GM12873 (cell line): ENCODE measurements around the gene KCNQ1.

Experiments used
- CTCF ChIP-seq: IDR thresholded peaks from 2 replicates; pipeline ENCODE4 v1.5.1; 2012; ENCODE audit warnings: low read depth, mild to moderate bottlenecking, moderate library complexity, low read length, control low read depth; ENCODE audit not compliant: insufficient read depth; ENCODE audit errors: missing control alignments

Gene KCNQ1

GRCh38 chr11:2550606-2550970 is 105.8 kb downstream of the KCNQ1 start:
- TF ChIP-seq CTCF: no peak

- TF ChIP-seq CTCF: no peak
Measured at GRCh38 chr11:2551131-2551530, 106.3 kb downstream of the KCNQ1 start.

GRCh38 chr11:2552210-2552609 is 107.4 kb downstream of the KCNQ1 start:
- no peak for TF ChIP-seq CTCF

GRCh38 chr11:2553198-2553597 is 108.4 kb downstream of the KCNQ1 start:
- TF ChIP-seq CTCF: no peak

- no peak for TF ChIP-seq CTCF
Measured at GRCh38 chr11:2553886-2554285, 109.1 kb downstream of the KCNQ1 start.

GRCh38 chr11:2554338-2555207 is 109.8 kb downstream of the KCNQ1 start:
- no peak for TF ChIP-seq CTCF

GRCh38 chr11:2555336-2555735 is 110.5 kb downstream of the KCNQ1 start:
- no peak for TF ChIP-seq CTCF
